Kidney epithelial cell (primary cell): ENCODE results near the gene CERT1. TPM values are rescaled to one million over a fixed set of nuclear protein-coding genes. Genes with fewer than 3 reads are reported as not detected.
"Not testable (repeated sequence)": the region's sequence is repeated elsewhere in the genome, so short reads cannot be mapped to it uniquely, and the experiment has no call there.

ENCODE experiments used
- DNase-seq: peaks from one replicate; pipeline ENCODE4 v3.0.0-alpha.2; 2010; ENCODE audit warnings: low read depth
- H3K27me3 ChIP-seq: 2 replicates; pipeline ENCODE4 v1.6.0; 2011; ENCODE audit warnings: low read length; ENCODE audit not compliant: control insufficient read depth, insufficient read depth
- H3K36me3 ChIP-seq: 2 replicates; pipeline ENCODE4 v1.5.1; 2011; ENCODE audit warnings: low read length; ENCODE audit not compliant: control insufficient read depth, insufficient read depth
- H3K4me3 ChIP-seq: 2 replicates; pipeline ENCODE4 v1.5.1; 2011; ENCODE audit warnings: low read depth, mild to moderate bottlenecking, control low read depth, low read length
- total RNA-seq: library from RNA; depleted of rRNA; stranded (reverse); fragments of >200 nt; gene quantifications from 2 replicates; pipeline ENCODE4 v1.2.3, GENCODE V29; 2015
- TF ChIP-seq, protein P1 (sequence below): IDR thresholded peaks from 2 replicates; pipeline ENCODE4 v1.5.1; 2011; ENCODE audit warnings: mild to moderate bottlenecking, moderate library complexity, low read length, control low read depth, inconsistent platforms; ENCODE audit not compliant: insufficient read depth, poor library complexity, severe bottlenecking

The CERT1 gene
- total RNA-seq, 1 donor from 2014 or later = 20.3 TPM

DNA sequence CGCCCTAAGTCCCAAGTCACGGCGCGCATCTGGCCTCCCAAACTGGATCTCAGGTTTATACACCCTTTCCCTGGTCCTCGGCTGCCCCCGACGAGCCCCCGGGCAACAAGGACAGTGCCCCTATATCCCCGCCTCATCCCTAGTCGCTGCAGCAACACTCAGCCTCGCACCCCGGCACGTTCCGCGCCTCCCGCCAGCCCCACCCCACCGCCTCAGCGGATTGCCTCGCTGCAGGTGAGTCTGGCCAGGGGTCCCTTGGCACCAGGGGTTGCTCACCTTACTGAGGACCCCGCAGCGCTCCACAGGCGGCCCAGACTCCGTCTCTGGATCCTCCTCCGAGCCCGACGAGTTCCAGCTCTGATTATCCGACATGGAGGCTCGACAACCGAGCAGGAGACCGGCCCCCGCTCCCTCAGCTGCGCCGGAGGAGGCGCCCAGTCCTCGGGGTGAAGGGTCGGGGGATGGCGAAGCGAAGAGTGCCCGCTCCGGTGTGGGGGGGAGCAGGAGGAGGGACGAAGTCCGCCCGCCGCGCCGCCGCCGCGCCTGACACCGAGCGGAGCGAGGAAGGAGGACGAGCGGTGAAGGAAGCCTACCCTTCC lies 494 bp downstream of the CERT1 start:
- H3K36me3 ChIP-seq = no peaks in the 10 kb centered on the region
- no peak for DNase-seq
- peak overlapping the region; percentile 96 for H3K4me3 ChIP-seq
- TF ChIP-seq, protein P1, sequence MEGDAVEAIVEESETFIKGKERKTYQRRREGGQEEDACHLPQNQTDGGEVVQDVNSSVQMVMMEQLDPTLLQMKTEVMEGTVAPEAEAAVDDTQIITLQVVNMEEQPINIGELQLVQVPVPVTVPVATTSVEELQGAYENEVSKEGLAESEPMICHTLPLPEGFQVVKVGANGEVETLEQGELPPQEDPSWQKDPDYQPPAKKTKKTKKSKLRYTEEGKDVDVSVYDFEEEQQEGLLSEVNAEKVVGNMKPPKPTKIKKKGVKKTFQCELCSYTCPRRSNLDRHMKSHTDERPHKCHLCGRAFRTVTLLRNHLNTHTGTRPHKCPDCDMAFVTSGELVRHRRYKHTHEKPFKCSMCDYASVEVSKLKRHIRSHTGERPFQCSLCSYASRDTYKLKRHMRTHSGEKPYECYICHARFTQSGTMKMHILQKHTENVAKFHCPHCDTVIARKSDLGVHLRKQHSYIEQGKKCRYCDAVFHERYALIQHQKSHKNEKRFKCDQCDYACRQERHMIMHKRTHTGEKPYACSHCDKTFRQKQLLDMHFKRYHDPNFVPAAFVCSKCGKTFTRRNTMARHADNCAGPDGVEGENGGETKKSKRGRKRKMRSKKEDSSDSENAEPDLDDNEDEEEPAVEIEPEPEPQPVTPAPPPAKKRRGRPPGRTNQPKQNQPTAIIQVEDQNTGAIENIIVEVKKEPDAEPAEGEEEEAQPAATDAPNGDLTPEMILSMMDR = no peak
- no peaks in the 10 kb centered on the region for H3K27me3 ChIP-seq

DNA sequence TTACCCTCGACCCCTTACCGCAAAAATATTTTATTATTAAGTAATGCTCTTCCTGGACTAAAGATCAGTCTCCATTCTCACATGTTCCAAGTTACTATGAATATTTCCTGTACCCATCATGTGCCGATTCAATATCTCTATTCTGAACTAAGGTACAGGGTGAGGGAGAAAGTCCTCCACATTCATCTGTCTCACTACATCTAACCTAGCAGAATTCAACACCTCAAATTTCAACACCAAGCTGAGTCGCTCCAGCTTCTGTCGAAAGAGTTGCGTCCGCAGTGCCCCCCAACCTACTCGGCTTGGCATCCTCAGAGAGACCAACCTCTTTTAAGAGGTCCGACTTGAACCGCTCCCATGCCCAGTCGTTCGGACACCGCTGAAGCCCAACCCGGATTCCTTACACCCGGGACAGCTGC lies 1.0 kb downstream of the CERT1 start:
- Histone ChIP-seq H3K36me3 (no peaks in the 10 kb centered on the region), H3K4me3 (peak overlapping the region; percentile 96), H3K27me3 (no peaks in the 10 kb centered on the region)
- TF ChIP-seq, protein P1 = no peak
- DNase-seq = no peak

DNA sequence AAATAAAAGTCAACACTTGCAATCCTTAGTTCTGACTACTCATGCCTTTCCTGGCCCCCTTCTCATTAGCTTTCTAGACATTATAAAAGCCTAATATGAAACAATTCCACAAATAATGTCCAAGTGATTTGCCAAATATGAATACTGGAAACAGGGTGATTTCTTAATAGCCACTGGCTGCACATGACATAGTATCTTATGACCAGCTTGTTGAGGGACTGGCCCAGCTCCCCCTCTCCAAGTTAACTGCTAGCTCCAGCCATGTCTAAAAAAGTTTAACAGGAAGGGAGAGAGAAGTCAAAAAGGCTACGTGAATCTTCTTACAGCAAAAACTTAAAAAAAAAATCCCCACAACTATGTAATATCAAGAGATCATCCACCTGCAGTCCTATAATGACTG lies 1.5 kb downstream of the CERT1 start:
- TF ChIP-seq, protein P1 = no peak
- Histone ChIP-seq H3K27me3 (no peaks in the 10 kb centered on the region), H3K36me3 (no peaks in the 10 kb centered on the region), H3K4me3 (peak overlapping the region; percentile 96)
- no peak for DNase-seq

DNA sequence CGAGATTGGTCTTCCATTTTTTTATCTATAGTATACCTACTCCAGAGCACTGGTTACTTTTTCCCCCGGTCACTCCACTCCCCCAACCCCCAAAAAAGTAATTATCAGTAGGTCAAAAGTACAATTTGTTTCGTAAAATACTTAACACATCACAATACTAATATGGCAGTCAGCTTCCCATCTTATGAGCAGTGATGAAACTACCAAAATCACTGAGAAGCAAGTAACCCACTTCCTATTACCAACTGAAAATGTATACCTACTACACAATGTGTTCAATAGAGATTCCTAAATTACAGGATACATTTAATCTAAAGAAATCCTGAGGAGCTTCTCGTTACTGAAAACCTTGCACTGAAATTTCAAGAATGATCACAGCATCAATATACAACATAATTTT lies 1.9 kb downstream of the CERT1 start:
- DNase-seq = no peak
- Histone ChIP-seq H3K27me3 (no peaks in the 10 kb centered on the region), H3K4me3 (peak overlapping the region; percentile 96), H3K36me3 (no peaks in the 10 kb centered on the region)
- TF ChIP-seq, protein P1 = no peak

DNA sequence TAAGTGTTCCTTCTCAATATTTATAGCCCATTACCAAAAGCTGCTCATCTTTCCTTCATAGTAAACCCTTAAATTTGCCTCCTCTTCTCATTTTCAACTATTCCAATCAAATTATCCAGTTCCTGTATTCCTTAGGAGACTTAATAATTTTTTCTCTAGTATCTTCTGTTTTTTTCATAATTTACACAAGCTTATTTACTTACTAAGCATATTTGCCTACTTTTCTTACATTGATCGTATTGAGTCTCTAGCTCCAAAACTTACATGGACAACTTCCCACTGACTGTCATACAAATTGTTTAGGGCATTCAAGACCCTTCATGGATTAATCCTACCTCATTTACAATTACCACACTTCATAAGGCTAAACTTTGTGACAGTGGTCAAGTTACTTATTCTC lies 3.6 kb downstream of the CERT1 start:
- DNase-seq = no peak
- TF ChIP-seq, protein P1 = no peak
- Histone ChIP-seq H3K27me3 (no peaks in the 10 kb centered on the region), H3K4me3 (no peak overlapping the region), H3K36me3 (no peaks in the 10 kb centered on the region)

DNA sequence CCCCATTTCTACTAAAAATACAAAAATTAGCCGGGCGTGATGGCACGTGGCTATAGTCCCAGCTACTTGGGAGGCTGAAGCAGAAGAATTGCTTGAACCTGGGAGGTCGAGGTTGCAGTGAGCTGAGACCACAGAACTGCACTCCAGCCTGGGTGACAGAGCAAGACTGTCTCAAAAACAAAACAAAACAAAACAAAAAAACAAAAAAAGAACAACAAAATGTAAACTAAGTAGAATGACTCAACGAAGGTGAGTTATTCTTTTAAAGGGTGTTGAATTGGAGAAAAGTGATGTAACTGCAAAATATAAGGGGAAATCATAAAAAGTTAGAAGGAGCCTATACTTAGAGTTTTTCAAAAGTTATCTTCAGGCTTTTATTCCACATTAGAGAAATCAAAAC lies 6.3 kb downstream of the CERT1 start:
- not testable (repeated sequence) for H3K36me3 ChIP-seq, H3K27me3 ChIP-seq, H3K4me3 ChIP-seq, DNase-seq

DNA sequence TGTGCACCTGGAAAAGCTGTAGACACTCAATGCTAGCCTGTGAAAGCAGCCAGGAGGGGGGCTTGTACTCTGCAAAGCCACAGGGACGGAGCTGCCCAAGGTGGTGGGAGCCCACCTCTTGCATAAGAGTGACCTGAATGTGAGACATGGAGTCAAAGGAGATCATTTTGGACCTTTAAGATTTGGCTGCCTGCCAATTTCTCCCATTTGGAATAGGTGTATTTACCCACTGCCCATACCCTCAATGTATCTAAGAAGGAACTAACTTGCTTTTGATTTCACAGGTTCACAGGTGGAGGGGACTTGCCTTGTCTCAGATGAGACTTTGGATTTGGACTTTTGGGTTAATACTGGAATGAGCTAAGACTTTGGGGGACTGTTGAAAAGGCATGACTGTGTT lies 12.6 kb downstream of the CERT1 start:
- H3K27me3 ChIP-seq, DNase-seq: not testable (repeated sequence)

More for the DNA sequence above, 12.6 kb downstream of the CERT1 start:
- not testable (repeated sequence) for H3K36me3 ChIP-seq, H3K4me3 ChIP-seq
